ENCODE measurements around the gene CADPS2.
A peak's percentile ranks its signal among the peaks of the same experiment; 100 is the strongest.

The CADPS2 gene

GRCh38 chr7:122902751-122903495 is 16.7 kb upstream of the CADPS2 start:
- TF ChIP-seq CTCF (IDR thresholded peaks at IDR 0.05; ENCODE audit: unreplicated experiment in 3 of 3) = no peak
- Mint-ChIP-seq H3K27ac (no peak overlapping the region), H3K36me3 (ENCODE audit: low read depth) (no peaks in the 10 kb centered on the region), H3K4me3 (no peak overlapping the region), H3K4me1 (no peaks in the 10 kb centered on the region), H3K9me3 (no peaks in the 10 kb centered on the region), H3K27me3 (ENCODE audit: low read depth) (no peaks in the 10 kb centered on the region)

- no peaks in the 10 kb centered on the region for H3K9me3 Mint-ChIP-seq
- H3K4me1 Mint-ChIP-seq = no peaks in the 10 kb centered on the region
- no peak overlapping the region for H3K27ac Mint-ChIP-seq
- no peaks in the 10 kb centered on the region for H3K36me3 Mint-ChIP-seq (ENCODE audit: low read depth)
- TF ChIP-seq CTCF (IDR thresholded peaks at IDR 0.05; ENCODE audit: unreplicated experiment in 3 of 3) = no peak
- H3K4me3 Mint-ChIP-seq = no peak overlapping the region
- H3K27me3 Mint-ChIP-seq (ENCODE audit: low read depth) = no peaks in the 10 kb centered on the region
Measured at GRCh38 chr7:122901250-122901649, 15.0 kb upstream of the CADPS2 start.

GRCh38 chr7:122896509-122896908 is 10.2 kb upstream of the CADPS2 start:
- H3K4me1 Mint-ChIP-seq = no peaks in the 10 kb centered on the region
- no peak overlapping the region for H3K4me3 Mint-ChIP-seq
- TF ChIP-seq CTCF (IDR thresholded peaks at IDR 0.05; ENCODE audit: unreplicated experiment in 3 of 3) = peak in 1 of 3 experiments; percentile 6
- no peaks in the 10 kb centered on the region for H3K27me3 Mint-ChIP-seq (ENCODE audit: low read depth)
- H3K36me3 Mint-ChIP-seq (ENCODE audit: low read depth) = no peaks in the 10 kb centered on the region
- no peak overlapping the region for H3K27ac Mint-ChIP-seq
- H3K9me3 Mint-ChIP-seq = no peaks in the 10 kb centered on the region

- Mint-ChIP-seq H3K36me3 (ENCODE audit: low read depth) (no peaks in the 10 kb centered on the region), H3K27ac (no peak overlapping the region), H3K9me3 (no peaks in the 10 kb centered on the region), H3K4me1 (no peaks in the 10 kb centered on the region), H3K27me3 (ENCODE audit: low read depth) (peaks cover 16% of the 10 kb centered on the region), H3K4me3 (no peak overlapping the region)
- no peak for TF ChIP-seq CTCF (IDR thresholded peaks at IDR 0.05; ENCODE audit: unreplicated experiment in 3 of 3)
Measured at GRCh38 chr7:122893486-122893885, 7.2 kb upstream of the CADPS2 start.

GRCh38 chr7:122889116-122889515 is 2.9 kb upstream of the CADPS2 start:
- Mint-ChIP-seq H3K4me3 (no peak overlapping the region), H3K9me3 (no peaks in the 10 kb centered on the region), H3K27ac (no peak overlapping the region), H3K27me3 (ENCODE audit: low read depth) (peaks cover 50% of the 10 kb centered on the region), H3K4me1 (peaks cover 9% of the 10 kb centered on the region), H3K36me3 (ENCODE audit: low read depth) (no peaks in the 10 kb centered on the region)
- no peak for TF ChIP-seq CTCF (IDR thresholded peaks at IDR 0.05; ENCODE audit: unreplicated experiment in 3 of 3)

GRCh38 chr7:122887848-122888247 is 1.6 kb upstream of the CADPS2 start:
- Mint-ChIP-seq H3K36me3 (ENCODE audit: low read depth) (no peaks in the 10 kb centered on the region), H3K27me3 (ENCODE audit: low read depth) (peaks cover 60% of the 10 kb centered on the region), H3K27ac (no peak overlapping the region), H3K4me1 (peaks cover 9% of the 10 kb centered on the region), H3K9me3 (no peaks in the 10 kb centered on the region), H3K4me3 (peak overlapping the region; percentile 91 to 93 (median 91))
- no peak for TF ChIP-seq CTCF (IDR thresholded peaks at IDR 0.05; ENCODE audit: unreplicated experiment in 3 of 3)

All from nephron (organoid).